Psoas muscle (tissue), 8 donors: Measurements from ENCODE around the gene HDDC3. TPM values are rescaled to one million over a fixed set of nuclear protein-coding genes. Genes with fewer than 3 reads are reported as not detected.

Experiments used
- ATAC-seq, 4 donors: fragments of 200-7000 bp; cut with Tn5 transposase; one replicate each; pipeline ENCODE4 v1.9.1; 2020; ENCODE audit warnings: moderate library complexity in 3 of 4, mild to moderate bottlenecking in 2 of 4
- DNase-seq, 2 donors: peaks; one replicate each; pipeline ENCODE4 v3.0.0-alpha.2; 2020
- H3K27ac ChIP-seq: fragments of 200-600 bp; one replicate; pipeline ENCODE4 v1.8.0; 2022
- H3K27me3 ChIP-seq, 3 donors: fragments of 200-600 bp in 1 of 3; one replicate each; pipeline versions ENCODE4 v1.6.1 to v1.8.0; 2013 to 2022; ENCODE audit warnings: low read length in 2 of 3, mild to moderate bottlenecking in 2 of 3, moderate library complexity in 1 of 3; ENCODE audit not compliant: insufficient read depth in 3 of 3
- H3K36me3 ChIP-seq, 2 donors: fragments of 200-600 bp in 1 of 2; one replicate each; pipeline versions ENCODE4 v1.6.1 to v1.8.0; 2013 to 2022; ENCODE audit warnings: low read depth in 1 of 2, mild to moderate bottlenecking in 1 of 2, moderate library complexity in 1 of 2; ENCODE audit not compliant: insufficient read depth in 1 of 2
- H3K4me1 ChIP-seq: fragments of 200-600 bp; one replicate; pipeline ENCODE4 v1.8.0; 2022
- H3K4me3 ChIP-seq: fragments of 200-600 bp; one replicate; pipeline ENCODE4 v1.8.0; 2022; ENCODE audit warnings: mild to moderate bottlenecking
- H3K9me3 ChIP-seq: fragments of 200-600 bp; one replicate; pipeline ENCODE4 v1.8.0; 2022
- CTCF ChIP-seq: fragments of 200-600 bp; IDR thresholded peaks from one replicate; pipeline ENCODE4 v1.8.0; 2022; ENCODE audit warnings: antibody characterized with exemption
- WGBS, 3 donors: extraction: QIAGEN DNeasy Blood & Tissue Kit; methylation state at CpG; one replicate each; pipeline versions ENCODE4 v1.1.6 to v1.1.7; 2013; 5-methylcytosine and 5-hydroxymethylcytosine counted together
- intact Hi-C, 2 donors: fragments of 100-400 bp; cut with DNase I; formaldehyde crosslinking; loops; one replicate each; pipeline versions ENCODE4 v1.11.0 to v1.14.2; 2022
- polyA plus RNA-seq, 3 donors: library from polyadenylated mRNA; stranded (reverse); fragments of 200-250 nt; gene quantifications; one replicate each; pipeline ENCODE4 v1.2.3, GENCODE V29; 2013
- total RNA-seq, 4 donors: library from RNA; stranded (reverse); fragmentation: NEBNext Ultra II Directional in 2 of 4; extraction: Animal tissue kit (Norgen Biotek cat#: 25700) in 2 of 4; gene quantifications; one replicate each; pipeline versions ENCODE4 v1.2.1 to v1.2.4, GENCODE V29; 2021 to 2023
- donor health status: healthy with polysubstance abuse.
- donor health status: DM: no; HTN: no; CAD: no; lungs with moderate emphysema.
- donor health status: Bipolar disorder and iron deficiency.
- donor health status: healthy.
- donor health status: DM: yes; HTN: yes; CAD: no.
- donor health status: DM: no; HTN: no; CAD: no.
- donor health status: DM: no; HTN: no; CAD: no.
- donor health status: DM: yes; HTN: yes; CAD: no.

Gene HDDC3
- total and polyA plus RNA-seq, 7 donors: 7.2 to 25.5 (median 13.2) TPM

GRCh38 chr15:90885432-90886290, 46.7 kb downstream of the HDDC3 start:
- Histone ChIP-seq H3K27ac (no peak overlapping the region), H3K36me3 (peaks cover 0 to 38% of the 10 kb centered on the region in 2 donors), H3K9me3 (no peaks in the 10 kb centered on the region), H3K4me3 (peak overlapping the region; percentile 69), H3K4me1 (peaks cover 12% of the 10 kb centered on the region), H3K27me3 (no peaks in the 10 kb centered on the region)
- DNase-seq (peak; percentile 80 to 88), ATAC-seq (peak; percentile 56 to 81 (median 70))
- 54 to 57% (median 55%) methylated on average over 21 to 23 of the region's 23 CpGs for WGBS, 3 donors
- peak; percentile 98 for TF ChIP-seq CTCF
- intact Hi-C loops: loop anchor here (1.0 to 5.0 kb wide), 4 partner anchors 168 to 237 kb away; partner anchors contain the start of gene BLM (in 1 of the 2)

- H3K4me1 ChIP-seq: peaks cover 12% of the 10 kb centered on the region
Measured at GRCh38 chr15:90884719-90885431, 47.5 kb downstream of the HDDC3 start.

DNA sequence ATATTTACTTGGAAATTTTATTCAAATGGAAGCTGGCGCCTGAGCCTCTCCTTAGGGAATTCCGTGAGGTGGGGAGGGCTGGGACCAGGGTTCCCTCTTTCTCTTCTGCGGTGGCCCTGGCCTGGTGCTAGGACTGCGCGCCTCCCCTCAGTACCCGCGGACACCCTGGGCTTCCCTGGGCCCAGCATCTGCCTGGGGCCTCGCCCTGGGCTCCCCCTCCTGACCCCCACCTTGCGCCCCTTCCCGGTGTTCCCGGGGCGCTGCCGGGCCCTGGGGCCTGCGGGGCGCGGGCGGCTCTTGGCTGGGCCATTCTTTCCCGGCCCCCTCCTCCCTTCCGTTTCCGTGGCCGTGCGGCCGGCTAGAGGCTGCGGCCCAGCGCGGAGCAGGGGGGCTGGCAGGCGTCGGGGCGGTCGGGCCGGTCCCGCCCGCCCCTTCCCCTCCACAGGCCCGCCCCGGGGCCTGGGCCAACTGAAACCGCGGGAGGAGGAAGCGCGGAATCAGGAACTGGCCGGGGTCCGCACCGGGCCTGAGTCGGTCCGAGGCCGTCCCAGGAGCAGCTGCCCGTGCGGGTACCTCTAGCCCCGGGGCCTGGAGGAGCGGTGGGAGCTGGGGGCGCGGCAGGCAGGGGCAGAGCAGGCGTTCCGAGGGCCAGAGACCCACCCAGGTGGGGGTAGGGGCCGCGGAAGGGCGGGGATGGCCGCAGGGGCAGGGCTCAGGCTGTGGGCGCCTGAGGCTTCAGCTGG, 48.2 kb downstream of the HDDC3 start, which contains the start of gene FES:
Gene FES, plus strand, starts transcription at position 529 of the 743 bp plus-strand sequence. CDS start 542 bp downstream, outside the sequence.
- H3K4me3 ChIP-seq: peak within 1 kb of the TSS; percentile 69
- peak; percentile 39 to 53 (median 43) for ATAC-seq
- DNase-seq: peak; percentile 71 to 83
- H3K36me3 ChIP-seq: peaks cover 7 to 40% of the 10 kb centered on the region in 2 donors
- no peaks in the 10 kb centered on the region for H3K9me3 ChIP-seq
- peaks cover 12% of the 10 kb centered on the region for H3K4me1 ChIP-seq
- intact Hi-C loops: loop anchor here in 1 of 2 donors (5.0 kb wide), 1 partner anchor 567 kb away; no protein-coding TSS in a partner anchor
- TF ChIP-seq CTCF: no peak
- H3K27me3 ChIP-seq: no peaks in the 10 kb centered on the region
- H3K27ac ChIP-seq: peak within 1 kb of the TSS; percentile 73
- 10 to 13% (median 13%) methylated on average over 46 to 58 of the region's 58 CpGs for WGBS, 3 donors

More at GRCh38 chr15:90884719-90885431, 47.5 kb downstream of the HDDC3 start:
- H3K9me3 ChIP-seq: no peaks in the 10 kb centered on the region
- ATAC-seq (peak in 3 of 4 donors; percentile 3 to 10 (median 5)), DNase-seq (no peak)
- H3K4me3 ChIP-seq: peak overlapping the region; percentile 69
- peak overlapping the region; percentile 73 for H3K27ac ChIP-seq
- TF ChIP-seq CTCF: no peak
- WGBS, 3 donors: 40 to 61% (median 55%) methylated on average over 15 to 16 of the region's 16 CpGs
- intact Hi-C loops: loop anchor here in 1 of 2 donors (5.0 kb wide), 2 partner anchors 188 to 568 kb away; no protein-coding TSS in a partner anchor
- H3K36me3 ChIP-seq: peaks cover 0 to 38% of the 10 kb centered on the region in 2 donors
- no peaks in the 10 kb centered on the region for H3K27me3 ChIP-seq

GRCh38 chr15:90883526-90883975, 48.8 kb downstream of the HDDC3 start:
- ATAC-seq (peak in 2 of 4 donors; percentile 6 to 13), DNase-seq (peak in 1 of 2 donors; percentile 53)
- Histone ChIP-seq H3K36me3 (peaks cover 7 to 43% of the 10 kb centered on the region in 2 donors), H3K4me3 (peak overlapping the region; percentile 69), H3K27ac (peak overlapping the region; percentile 73), H3K9me3 (no peaks in the 10 kb centered on the region), H3K4me1 (peaks cover 12% of the 10 kb centered on the region), H3K27me3 (no peaks in the 10 kb centered on the region)
- no peak for TF ChIP-seq CTCF
- 51 to 63% (median 60%) methylated on average over 7 of the region's 7 CpGs for WGBS, 3 donors
- intact Hi-C loops: loop anchor here in 1 of 2 donors (5.0 kb wide), 1 partner anchor 566 kb away; no protein-coding TSS in a partner anchor
